IPS-18c (cell line): ENCODE measurements around the gene DEGS2.

Experiments
- H3K4me3 ChIP-seq: 2 replicates; pipeline ENCODE4 v1.7.0; 2013; ENCODE audit warnings: low read depth, mild to moderate bottlenecking, low read length, moderate library complexity; ENCODE audit not compliant: insufficient read depth
- H3K9me3 ChIP-seq: one replicate; pipeline ENCODE4 v1.6.1; 2013; ENCODE audit warnings: mild to moderate bottlenecking, low read length, moderate library complexity; ENCODE audit not compliant: control insufficient read depth, insufficient read depth

Gene DEGS2

DNA sequence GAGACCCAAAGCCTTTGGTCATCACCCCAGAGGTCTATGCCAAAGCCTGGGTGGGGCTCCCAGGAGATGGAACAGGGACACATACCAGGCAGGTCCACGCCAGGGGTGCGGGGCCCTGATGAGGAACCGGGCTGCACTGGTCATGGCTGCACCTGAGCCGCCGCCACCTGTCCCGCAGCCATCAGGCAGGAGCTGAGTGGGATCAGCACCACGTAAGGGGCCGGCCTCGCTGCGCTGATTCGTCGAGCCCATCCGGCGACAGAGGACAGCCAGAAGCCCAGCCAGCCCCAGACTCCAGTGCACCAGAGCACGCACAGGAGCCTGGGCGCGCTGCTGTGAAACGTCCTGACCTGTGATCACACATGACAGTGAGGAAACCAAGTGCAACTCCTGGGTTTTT lies 15.9 kb downstream of the DEGS2 start:
- no peak overlapping the region for H3K4me3 ChIP-seq
- H3K9me3 ChIP-seq: no peaks in the 10 kb centered on the region

DNA sequence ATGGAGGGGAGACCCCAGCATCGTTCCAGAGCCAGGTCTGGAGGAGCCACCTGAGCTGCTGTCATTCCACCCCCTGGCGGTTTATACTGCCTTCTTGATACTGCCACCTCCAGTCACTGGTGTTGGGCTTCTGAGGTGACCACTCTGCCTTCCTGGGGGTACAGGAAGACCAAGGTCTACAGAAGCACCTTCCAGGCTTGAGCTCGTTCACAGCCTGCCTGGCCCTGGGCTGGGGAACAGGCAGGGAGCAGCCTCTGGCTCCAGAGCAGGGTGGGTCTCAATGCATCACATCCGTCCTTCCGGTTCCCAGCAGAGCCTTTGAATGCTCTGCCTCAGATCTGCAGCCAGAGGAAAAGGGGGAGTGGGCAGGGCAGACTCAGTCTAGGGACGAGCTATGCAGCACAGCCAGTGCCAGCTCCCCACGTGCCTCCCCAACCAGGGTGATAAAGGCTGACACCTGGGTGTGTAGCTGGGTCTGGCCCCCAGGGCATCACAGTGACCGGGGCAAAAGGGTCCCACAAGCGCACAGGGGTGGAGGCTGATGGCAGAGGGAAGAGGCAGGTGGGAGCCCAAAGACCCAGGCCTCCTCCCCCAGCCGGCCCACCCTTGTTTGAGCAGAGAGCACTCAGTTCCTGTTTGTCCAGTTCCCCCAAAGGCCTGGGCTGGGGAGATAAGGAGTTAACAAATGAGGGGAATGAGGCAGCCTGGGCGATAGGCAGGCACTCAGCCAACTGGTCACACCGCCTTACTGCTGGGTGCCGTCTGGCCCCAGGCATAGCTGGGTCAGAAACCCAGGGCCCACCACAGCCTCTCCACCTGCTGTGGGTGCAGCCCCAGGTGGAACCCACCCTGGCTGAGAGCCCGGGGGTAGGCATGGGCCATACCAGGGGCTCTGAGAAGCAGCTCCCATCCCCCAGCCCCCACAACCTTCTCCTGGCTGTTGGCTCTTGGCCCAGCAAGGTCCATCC lies 17.1 kb downstream of the DEGS2 start:
- no peak overlapping the region for H3K4me3 ChIP-seq
- H3K9me3 ChIP-seq: no peaks in the 10 kb centered on the region

DNA sequence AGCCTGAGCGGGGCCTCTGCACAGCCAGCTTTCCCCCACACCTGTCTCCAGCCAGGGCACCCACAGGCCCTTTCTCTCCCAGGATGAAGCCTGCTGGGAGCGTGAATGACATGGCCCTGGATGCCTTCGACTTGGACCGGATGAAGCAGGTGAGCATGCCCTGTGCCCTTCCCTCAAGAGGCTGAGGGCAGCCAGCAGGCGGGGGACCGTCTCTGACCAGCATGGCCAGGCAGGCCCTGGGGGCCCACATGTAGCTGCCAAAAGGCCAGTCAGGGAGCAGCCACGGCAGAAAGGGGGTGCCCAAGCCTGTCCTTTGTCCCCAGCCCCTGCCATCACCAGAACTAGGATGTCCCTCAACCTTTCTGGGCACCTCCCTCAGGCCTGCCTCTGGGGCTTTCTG lies 18.3 kb downstream of the DEGS2 start:
- no peak overlapping the region for H3K4me3 ChIP-seq
- H3K9me3 ChIP-seq: no peaks in the 10 kb centered on the region

DNA sequence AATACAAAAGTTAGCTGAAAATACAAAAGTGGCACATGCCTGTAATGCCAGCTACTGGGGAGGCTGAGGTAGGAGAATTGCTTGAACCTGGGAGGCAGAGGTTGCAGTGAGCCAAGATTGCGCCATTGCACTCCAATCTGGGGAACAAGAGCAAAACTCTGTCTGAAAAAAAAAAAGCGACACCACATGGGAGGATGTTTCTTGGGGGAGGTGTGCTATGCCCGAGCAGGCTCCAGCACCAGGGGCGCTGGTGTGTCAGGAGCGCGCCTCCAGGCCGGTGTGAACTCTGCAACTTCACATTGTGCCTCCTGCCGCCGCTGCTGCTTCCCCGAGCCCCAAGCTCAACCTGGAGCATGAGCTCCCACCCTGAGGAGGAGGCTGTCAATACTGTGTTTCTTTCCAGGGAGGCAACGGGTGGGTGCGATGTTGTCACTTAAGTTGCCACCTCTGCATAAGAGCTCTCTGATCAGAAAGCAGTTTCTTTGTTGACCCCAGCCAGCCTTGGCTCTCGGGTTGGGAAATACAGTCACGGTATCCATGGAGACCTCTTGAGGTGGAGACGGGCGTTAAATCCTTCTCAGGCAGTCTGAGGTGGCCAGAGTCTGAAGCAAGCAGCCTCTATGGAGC lies 18.9 kb downstream of the DEGS2 start:
- Histone ChIP-seq H3K9me3 (no peaks in the 10 kb centered on the region), H3K4me3 (no peak overlapping the region)

DNA sequence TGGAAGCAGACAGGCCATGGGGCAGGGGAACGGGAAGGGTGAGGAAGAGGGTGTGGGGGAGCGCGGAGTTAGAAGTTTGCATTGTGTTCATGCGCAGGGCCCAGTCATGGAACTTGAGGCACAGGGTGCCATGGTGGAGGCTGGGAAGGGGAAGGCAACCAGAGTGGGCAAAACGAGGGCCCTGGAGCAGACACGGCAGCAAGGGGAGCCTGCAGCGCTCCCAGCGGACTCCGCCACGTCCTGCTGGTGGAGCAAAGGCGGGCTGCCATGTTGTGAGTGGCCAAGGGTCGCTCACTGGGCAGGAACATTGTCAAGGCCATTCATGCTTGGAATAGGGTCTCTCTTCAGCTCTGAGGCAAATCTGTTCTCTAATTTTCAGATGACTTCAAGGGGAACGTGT lies 20.5 kb downstream of the DEGS2 start:
- H3K9me3 ChIP-seq: no peaks in the 10 kb centered on the region

DNA sequence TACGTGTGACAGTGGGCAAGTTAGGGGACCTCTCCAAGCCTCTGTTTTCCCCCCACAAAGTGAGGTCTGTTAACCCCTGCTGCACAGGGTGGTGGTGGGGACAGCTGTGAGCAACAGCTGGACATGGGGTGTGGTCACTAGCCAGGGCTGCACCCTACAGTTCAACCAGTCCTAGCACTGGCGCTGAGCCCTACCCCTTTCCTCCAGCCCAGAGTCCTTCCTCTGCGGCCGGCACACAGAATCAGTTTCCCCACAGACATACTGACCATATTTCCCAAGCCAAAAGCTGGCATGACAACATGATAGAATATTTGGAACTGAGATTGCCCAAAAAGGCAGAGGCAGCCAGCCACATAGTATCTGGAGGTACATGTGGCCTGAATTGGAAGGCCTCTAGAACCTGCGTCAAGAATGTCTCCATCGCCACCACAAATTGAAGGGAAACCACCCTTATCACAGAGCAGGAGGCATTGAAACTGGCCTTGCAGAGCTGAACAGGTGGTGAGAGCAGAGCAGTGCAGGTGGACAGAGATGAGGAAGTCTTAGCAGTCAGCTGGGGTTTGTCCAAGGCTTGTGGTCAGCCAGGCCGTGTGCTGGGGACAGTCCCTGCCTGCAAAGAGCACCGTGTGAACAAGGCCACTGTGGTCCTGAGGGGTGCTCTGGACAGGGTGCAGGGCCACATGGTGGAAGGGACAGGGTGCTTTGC lies 21.2 kb downstream of the DEGS2 start:
- Histone ChIP-seq H3K9me3 (no peaks in the 10 kb centered on the region), H3K4me3 (no peak overlapping the region)

More for the DNA sequence above, 20.5 kb downstream of the DEGS2 start:
- H3K4me3 ChIP-seq: no peak overlapping the region

DNA sequence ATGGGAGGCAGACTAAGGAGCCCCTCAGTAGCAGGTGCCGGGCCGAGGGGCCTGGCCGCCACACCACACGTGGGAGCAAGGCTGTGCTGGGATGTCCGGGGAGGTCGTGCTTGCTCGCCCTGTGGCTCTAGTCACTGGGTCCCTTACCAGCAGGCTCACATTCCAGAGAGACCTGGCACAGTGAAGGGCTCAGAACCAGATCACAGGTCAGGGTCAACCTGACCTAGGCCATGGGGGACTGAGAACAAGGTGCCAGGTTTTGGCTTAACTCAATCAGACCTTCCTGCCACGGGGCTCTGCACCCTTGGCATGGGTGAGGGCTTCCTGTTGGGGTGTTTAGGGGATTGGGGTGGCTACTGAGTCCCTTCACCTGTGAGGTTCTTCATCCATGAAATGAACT lies 22.3 kb downstream of the DEGS2 start:
- Histone ChIP-seq H3K4me3 (no peak overlapping the region), H3K9me3 (no peaks in the 10 kb centered on the region)

DNA sequence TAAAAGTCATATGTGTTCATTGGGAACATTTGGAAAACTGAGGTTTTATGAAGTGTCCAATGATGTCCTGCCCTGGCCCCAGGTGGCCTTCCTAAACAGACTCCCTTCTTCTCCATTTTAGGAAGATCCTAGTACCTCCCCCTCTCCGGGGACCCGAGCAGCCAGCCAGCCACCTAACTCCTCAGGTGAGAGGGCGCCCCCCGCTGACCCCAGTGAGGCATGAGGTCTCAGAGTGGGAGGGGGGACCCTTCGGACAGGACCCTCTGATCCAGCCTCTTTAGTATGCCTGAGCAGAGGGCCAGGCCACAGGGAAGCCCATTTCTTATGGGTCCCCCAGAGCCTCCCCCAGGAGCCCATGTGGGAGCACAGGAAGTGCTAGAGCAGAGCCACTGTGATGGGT lies 23.7 kb downstream of the DEGS2 start:
- no peaks in the 10 kb centered on the region for H3K9me3 ChIP-seq
- no peak overlapping the region for H3K4me3 ChIP-seq

DNA sequence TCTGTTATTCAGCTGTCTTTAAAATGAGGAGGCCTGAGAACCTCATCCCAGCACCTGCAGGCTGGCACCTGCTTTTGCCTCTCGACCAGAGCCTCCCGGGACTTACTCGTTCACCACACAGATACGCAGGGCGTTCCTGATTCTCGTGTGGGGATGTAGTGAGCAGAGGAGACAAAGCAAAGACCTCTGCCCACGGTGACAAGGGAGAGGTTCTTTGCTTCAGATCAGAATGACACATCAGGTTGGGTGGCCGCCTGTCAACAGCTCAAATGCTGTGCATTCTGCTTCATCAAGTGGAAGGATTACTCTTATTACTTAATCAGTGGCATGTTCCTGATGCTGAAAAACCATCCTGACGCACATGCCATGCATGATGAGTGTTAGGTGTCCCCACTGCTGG lies 24.4 kb downstream of the DEGS2 start:
- Histone ChIP-seq H3K9me3 (no peaks in the 10 kb centered on the region), H3K4me3 (no peak overlapping the region)

DNA sequence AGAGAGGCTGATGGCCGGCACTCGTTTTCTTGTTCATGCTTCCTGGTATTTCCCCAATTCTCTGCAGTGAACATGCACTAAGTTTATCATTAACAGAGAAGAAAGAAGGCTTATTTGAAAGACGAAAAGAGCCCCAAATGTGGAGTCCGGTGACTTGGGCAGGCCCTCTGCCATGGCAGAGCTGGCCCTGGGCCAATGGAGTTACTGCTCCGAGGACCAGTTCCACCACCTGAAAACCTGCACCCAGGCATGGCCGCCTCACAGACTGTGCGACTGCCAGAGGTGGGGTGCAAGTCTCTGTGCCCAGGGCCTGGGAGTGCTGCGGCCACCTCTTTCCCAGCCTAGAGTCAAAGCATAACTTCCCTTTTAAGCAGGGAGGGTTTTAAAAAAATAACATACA lies 24.9 kb downstream of the DEGS2 start:
- no peak overlapping the region for H3K4me3 ChIP-seq
- no peaks in the 10 kb centered on the region for H3K9me3 ChIP-seq

DNA sequence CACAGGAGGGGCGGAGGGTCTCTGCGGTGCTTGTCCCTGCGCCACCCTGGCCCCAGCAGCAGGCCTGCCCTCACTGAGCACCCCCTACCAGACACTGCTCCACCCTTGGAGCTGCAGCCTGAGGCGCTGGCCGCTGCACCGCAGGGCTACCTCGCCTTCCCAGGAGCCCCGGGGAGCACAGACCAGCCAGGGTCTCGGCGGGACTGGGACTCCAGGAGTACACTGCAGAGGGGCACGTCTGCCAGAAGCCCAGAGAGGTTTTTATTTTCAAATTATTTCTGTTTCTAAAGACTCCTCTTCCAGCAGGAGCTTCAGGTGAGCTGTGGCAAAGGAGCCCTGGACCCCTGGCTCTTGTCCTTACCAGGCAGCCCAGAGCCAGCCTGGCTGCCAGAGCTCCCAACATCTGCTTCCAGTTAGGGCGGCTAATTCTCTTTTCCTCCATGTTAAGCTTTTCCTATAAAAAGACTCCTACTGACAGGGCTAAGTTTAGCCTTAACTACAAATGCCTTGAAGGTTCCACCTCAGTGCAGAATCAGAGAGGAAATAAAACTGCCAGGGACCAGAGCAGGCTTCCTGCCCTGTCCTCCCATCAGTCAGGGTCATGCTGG lies 26.4 kb downstream of the DEGS2 start:
- Histone ChIP-seq H3K4me3 (no peak overlapping the region), H3K9me3 (no peaks in the 10 kb centered on the region)

DNA sequence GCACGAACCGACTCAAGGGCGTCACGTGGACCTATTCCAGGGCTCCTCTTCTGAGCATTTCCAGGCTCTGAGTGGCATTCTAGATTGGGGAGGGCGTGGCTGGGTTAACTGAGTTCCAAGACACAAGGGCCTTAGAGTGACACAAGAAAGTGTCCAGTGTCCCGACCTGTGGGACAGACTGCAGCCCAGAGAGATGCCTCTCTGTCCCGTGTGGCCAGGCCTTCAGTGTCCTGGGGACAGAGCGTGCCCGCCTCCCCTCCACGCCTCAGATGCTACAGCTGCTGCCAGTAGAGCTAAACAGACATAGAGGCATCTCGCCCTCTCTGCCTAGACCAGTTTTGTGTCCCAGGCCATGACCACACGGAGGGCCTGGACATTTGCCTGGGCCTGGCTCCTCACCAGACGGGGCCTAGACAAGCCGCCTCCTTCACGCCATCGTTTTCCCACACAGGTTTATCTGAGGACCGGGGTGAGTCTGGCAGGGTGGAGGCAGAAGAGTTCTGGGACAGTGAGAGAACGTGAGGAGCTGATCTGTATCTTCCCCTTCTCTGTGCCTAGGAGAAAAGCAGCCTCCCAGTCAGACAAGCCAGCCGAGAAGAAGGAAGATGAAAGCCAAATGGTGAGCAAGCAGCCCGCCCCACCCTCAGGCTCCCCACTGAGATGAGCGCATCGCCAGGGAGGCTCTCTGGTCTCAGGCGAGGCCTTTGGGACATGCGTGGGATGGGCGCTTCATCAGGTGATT lies 27.1 kb downstream of the DEGS2 start:
- Histone ChIP-seq H3K4me3 (no peak overlapping the region), H3K9me3 (no peaks in the 10 kb centered on the region)

DNA sequence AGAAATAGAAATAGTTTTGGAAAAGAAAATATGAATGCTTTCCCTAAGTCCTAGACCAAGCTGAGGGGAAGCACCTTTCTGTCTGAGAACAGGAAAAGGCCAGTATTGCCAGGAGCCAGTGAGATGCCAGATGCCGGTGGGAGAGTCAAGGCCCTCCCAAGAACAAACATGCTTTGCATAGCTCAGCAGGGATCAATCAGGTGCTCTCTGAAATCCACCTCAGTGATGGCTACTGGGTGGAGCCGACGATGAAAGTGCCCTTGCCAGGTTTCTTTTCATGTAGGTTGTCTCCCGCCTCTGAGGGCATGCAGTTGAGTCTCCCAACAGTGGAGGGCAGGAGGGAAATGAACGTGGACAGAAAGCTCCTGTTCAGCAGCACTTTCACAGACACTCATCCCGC lies 28.3 kb downstream of the DEGS2 start:
- H3K4me3 ChIP-seq: no peak overlapping the region
- no peaks in the 10 kb centered on the region for H3K9me3 ChIP-seq

DNA sequence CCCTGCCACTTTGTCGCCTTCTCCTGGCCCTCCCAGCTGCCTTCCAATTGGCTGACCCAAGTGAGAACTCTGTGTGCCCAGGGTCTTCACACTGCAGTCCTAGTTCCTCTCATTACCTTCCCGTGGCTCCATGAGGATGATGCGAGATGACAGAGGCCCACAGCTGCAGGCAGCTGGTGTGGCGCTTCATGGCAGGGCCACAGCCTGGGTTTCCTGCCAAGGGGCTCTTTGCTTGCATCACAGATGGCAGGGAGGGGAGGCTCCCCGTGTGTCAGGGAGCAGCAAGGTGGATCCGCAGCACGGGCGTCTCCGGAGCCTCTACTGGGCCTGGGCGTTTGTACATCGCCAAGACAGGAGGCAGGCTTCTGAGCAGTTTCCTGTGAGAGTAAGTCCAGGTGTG lies 28.9 kb downstream of the DEGS2 start:
- H3K9me3 ChIP-seq: no peaks in the 10 kb centered on the region
- H3K4me3 ChIP-seq: no peak overlapping the region

DNA sequence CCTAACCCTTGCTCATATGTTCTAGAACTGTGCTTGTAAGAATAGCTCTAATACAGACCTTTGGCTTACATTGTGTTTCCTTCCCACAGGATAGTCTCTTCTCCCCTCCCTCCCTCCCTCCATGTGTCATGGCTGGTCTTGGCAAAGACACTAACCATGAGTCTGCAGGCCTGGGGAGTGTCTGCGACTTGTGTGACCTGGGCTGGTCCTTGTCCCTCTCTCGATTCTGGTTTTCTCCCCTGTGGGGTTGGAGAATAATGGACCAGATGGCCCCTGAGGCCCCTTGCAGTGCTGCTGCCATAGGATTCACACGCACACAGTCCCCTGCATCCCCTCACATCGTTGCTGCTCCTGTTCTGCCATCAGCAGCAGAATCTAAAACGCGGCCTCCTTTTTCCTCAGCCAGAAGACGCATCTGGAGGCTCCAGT lies 30.3 kb downstream of the DEGS2 start:
- H3K9me3 ChIP-seq: no peaks in the 10 kb centered on the region
- H3K4me3 ChIP-seq: no peak overlapping the region

DNA sequence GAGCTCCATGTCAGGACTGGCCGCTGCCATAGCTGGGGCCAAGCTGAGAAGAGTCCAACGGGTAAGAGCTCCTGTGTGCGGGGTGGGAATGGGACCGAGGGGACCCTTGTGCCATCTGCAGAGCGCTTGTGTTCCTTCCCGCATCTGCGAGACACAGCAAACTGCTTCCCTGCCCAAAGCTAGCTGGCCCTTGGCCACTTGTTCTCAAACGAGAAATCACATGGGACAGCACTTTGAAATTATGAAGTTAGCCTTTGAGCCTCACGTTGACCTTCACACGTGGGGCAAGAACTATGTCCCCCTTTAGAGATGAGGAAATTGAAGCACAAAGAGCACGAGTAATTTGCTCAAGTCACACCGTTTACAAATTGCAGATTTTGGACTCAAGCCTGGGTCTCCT lies 30.8 kb downstream of the DEGS2 start:
- Histone ChIP-seq H3K9me3 (no peaks in the 10 kb centered on the region), H3K4me3 (no peak overlapping the region)

DNA sequence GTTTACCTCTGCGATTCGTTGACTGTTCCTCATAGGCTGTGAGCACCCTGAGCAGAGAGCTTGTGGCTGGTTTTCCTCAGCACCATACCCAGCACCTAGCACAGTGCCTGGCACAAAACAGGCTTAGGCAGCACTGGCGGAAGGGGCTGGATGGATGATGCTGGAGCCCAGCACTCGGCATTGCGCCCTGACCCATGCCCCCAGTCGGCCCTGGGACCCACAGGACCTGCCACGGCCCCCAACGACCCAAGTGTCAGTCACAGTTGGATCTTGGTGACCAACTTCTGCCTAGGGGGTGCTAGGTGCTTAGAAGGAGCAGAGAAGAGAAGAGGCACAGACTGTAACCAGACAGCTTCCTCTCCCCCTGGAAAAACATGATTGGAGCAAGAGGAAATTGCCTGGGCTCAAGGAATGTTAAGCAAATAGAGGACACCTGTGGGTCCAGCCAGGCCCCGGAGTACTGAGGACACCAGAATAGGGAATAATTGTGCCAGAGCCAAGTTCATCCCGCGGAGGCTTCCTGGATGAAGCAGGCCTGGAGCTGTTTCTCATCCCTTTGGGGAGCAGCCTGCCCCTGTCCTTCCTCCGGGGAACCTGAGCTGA lies 31.5 kb downstream of the DEGS2 start:
- H3K9me3 ChIP-seq: no peaks in the 10 kb centered on the region
- H3K4me3 ChIP-seq: no peak overlapping the region
